D721Med (cell line): ENCODE data around the gene VARS2.

Experiments used
- DNase-seq: peaks from one replicate; pipeline ENCODE4 v3.0.0; 2011; ENCODE audit warnings: low spot score; ENCODE audit not compliant: insufficient read length
- FAIRE-seq: peaks from 2 replicates; lab custom pipeline; 2011; peaks lifted over from hg19 to GRCh38; lab: Jason Lieb, UNC
- TF ChIP-seq, protein P1 (sequence below): IDR thresholded peaks from 2 replicates; pipeline ENCODE4 v1.5.1; 2012; ENCODE audit warnings: mild to moderate bottlenecking, control low read depth; ENCODE audit not compliant: insufficient read depth; ENCODE audit errors: missing control alignments

The VARS2 gene

DNA sequence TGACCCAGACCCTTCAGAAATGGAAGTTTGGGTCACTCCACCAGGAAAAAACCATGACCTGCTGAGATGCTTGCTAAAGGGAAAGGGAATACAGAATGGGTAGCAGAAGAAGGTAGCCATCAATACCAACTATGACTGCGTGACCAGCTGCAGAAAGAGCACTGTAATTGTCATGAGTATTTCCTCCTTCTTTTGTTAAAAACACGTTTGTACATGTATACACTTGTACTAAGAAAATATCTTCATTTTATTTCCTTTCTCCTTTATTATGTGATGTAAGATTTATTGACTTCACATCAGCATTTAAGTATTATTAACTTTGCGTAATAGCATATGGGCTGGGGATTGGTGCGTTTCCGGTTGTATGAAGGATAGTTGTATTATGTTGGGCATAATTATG is 56.9 kb downstream of the VARS2 start:
- no peak for DNase-seq
- TF ChIP-seq, protein P1, sequence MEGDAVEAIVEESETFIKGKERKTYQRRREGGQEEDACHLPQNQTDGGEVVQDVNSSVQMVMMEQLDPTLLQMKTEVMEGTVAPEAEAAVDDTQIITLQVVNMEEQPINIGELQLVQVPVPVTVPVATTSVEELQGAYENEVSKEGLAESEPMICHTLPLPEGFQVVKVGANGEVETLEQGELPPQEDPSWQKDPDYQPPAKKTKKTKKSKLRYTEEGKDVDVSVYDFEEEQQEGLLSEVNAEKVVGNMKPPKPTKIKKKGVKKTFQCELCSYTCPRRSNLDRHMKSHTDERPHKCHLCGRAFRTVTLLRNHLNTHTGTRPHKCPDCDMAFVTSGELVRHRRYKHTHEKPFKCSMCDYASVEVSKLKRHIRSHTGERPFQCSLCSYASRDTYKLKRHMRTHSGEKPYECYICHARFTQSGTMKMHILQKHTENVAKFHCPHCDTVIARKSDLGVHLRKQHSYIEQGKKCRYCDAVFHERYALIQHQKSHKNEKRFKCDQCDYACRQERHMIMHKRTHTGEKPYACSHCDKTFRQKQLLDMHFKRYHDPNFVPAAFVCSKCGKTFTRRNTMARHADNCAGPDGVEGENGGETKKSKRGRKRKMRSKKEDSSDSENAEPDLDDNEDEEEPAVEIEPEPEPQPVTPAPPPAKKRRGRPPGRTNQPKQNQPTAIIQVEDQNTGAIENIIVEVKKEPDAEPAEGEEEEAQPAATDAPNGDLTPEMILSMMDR, result no peak
- FAIRE-seq, result no peak

DNA sequence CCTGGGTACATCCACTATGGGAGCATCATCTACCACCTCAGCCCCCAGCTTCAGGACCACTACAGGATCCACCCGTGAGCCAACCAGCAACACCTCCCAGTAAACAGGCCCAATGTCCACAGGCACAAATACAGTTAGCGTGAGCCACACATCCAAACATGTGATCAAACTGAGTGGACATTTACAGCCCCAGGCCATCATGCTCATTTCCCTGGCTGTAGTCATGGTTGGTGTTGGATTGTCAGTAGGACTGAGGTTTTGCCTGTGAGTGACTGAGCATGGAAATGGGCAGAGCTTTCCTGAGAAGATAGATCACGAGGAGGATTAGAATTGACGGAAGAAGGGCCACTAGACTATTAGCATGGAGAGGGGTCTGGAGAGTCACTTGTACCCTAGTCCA is 58.8 kb downstream of the VARS2 start:
- TF ChIP-seq, protein P1, result no peak
- no peak for FAIRE-seq
- no peak for DNase-seq

- DNase-seq, result no peak
- no peak for FAIRE-seq
- TF ChIP-seq, protein P1, result no peak
Measured at GRCh38 chr6:30974490-30975252, 60.6 kb downstream of the VARS2 start.
